A673 (cell line): ENCODE measurements around the gene ANO2. TPM values are rescaled to one million over a fixed set of nuclear protein-coding genes. Genes with fewer than 3 reads are reported as not detected.

Experiments
- BruUV-seq: library from RNA; stranded (reverse); fragments of 400-500 nt; replicated peaks from 2 replicates; lab custom pipeline; 2021; lab: Mats Ljungman, UMichigan
- CTCF ChIA-PET: fragments of 300-600 bp; sonication (Branson Sonifier 250); formaldehyde crosslinking; loops from one replicate; lab custom pipeline; 2022; ENCODE audit warnings: antibody characterized with exemption; lab: Charles Lee
- POLR2A ChIA-PET: fragments of 300-600 bp; sonication (Branson Sonifier 250); formaldehyde crosslinking; loops from one replicate; lab custom pipeline; 2022; ENCODE audit warnings: antibody characterized with exemption; ENCODE audit not compliant: low non-redundant PET; lab: Charles Lee
- DNase-seq: peaks from one replicate; pipeline ENCODE4 v3.0.0-alpha.2; 2015; ENCODE audit warnings: low spot score
- H3K27ac ChIP-seq: fragments of 200-600 bp; sonication (generic); 2 replicates; pipeline ENCODE4 v1.5.1; 2016; ENCODE audit warnings: mixed run types, low read depth, mild to moderate bottlenecking, mixed read lengths, antibody characterized with exemption, low read length; ENCODE audit not compliant: poor library complexity, severe bottlenecking
- H3K27me3 ChIP-seq: fragments of 200-600 bp; sonication (generic); replicated peaks from 2 replicates; pipeline ENCODE4 v1.6.1; 2017; ENCODE audit warnings: mixed run types, low read depth, mild to moderate bottlenecking, mixed read lengths, antibody characterized with exemption, low read length; ENCODE audit not compliant: insufficient read depth, poor library complexity
- H3K36me3 ChIP-seq: fragments of 200-600 bp; sonication (generic); 2 replicates; pipeline ENCODE4 v1.6.1; 2016; ENCODE audit warnings: mixed run types, mild to moderate bottlenecking, mixed read lengths, antibody characterized with exemption, low read length; ENCODE audit not compliant: insufficient read depth, poor library complexity, severe bottlenecking
- H3K4me1 ChIP-seq: fragments of 200-600 bp; sonication (generic); 2 replicates; pipeline ENCODE4 v1.6.1; 2017; ENCODE audit warnings: mixed run types, mild to moderate bottlenecking, mixed read lengths, antibody characterized with exemption, low read length; ENCODE audit not compliant: insufficient read depth, poor library complexity, severe bottlenecking
- H3K4me3 ChIP-seq: fragments of 200-600 bp; sonication (generic); 2 replicates; pipeline ENCODE4 v1.5.1; 2016; ENCODE audit warnings: low read depth, mixed run types, mild to moderate bottlenecking, mixed read lengths, low read length; ENCODE audit not compliant: poor library complexity, severe bottlenecking
- H3K9me3 ChIP-seq: fragments of 200-600 bp; sonication (generic); 2 replicates; pipeline ENCODE4 v1.6.1; 2016; ENCODE audit warnings: mixed run types, low read depth, mild to moderate bottlenecking, mixed read lengths, antibody characterized with exemption, low read length; ENCODE audit not compliant: poor library complexity, severe bottlenecking
- CTCF ChIP-seq: fragments of 300-800, 200-600 bp; sonication (generic); conservative IDR thresholded peaks from 2 replicates; pipeline ENCODE4 v1.5.1; 2017; ENCODE audit warnings: low read depth, mild to moderate bottlenecking, antibody characterized with exemption, low read length, moderate library complexity, mixed read lengths
- EZH2 ChIP-seq: fragments of 200-600 bp; sonication (generic); IDR thresholded peaks from 2 replicates; pipeline ENCODE4 v1.6.1; 2017; ENCODE audit warnings: borderline replicate concordance, low read depth, mild to moderate bottlenecking, mixed read lengths, antibody characterized with exemption, low read length; ENCODE audit not compliant: poor library complexity, severe bottlenecking
- intact Hi-C: fragments of 100-400 bp; cut with micrococcal nuclease; formaldehyde crosslinking; loops from one replicate; pipeline ENCODE4 v1.10.0; 2022; ENCODE audit not compliant: unreplicated experiment
- total RNA-seq: library from RNA; stranded (reverse); gene quantifications from 2 replicates; pipeline ENCODE4 v1.2.3, GENCODE V29; 2021

The ANO2 gene
- total RNA-seq, 1 experiment from 2014 or later = not detected

- intact Hi-C loops = no loop called here
These were observed 356.0 kb downstream of the ANO2 start for GRCh38 chr12:5589054-5589453.

GRCh38 chr12:5588591-5588990, 356.5 kb downstream of the ANO2 start:
- Histone ChIP-seq H3K27me3 (peaks cover 15% of the 10 kb centered on the region), H3K9me3 (no peaks in the 10 kb centered on the region), H3K27ac (no peak overlapping the region), H3K4me3 (no peak overlapping the region), H3K36me3 (no peaks in the 10 kb centered on the region), H3K4me1 (no peaks in the 10 kb centered on the region)
- no peak for TF ChIP-seq CTCF
- no peak for TF ChIP-seq EZH2
- intact Hi-C loops = no loop called here
- ChIA-PET POLR2A (no interaction called here), CTCF (no interaction called here)
- no peak for DNase-seq
- no TSS peak for BruUV-seq

More at GRCh38 chr12:5589054-5589453, 356.0 kb downstream of the ANO2 start:
- Histone ChIP-seq H3K4me1 (no peaks in the 10 kb centered on the region), H3K36me3 (no peaks in the 10 kb centered on the region), H3K4me3 (no peak overlapping the region), H3K9me3 (no peaks in the 10 kb centered on the region), H3K27ac (no peak overlapping the region), H3K27me3 (peaks cover 19% of the 10 kb centered on the region)
- POLR2A ChIA-PET = no interaction called here
- TF ChIP-seq EZH2 (no peak), CTCF (no peak)
- no TSS peak for BruUV-seq
- CTCF ChIA-PET = no interaction called here
- DNase-seq = no peak

- H3K27ac ChIP-seq = no peak overlapping the region
- no peak overlapping the region for H3K4me3 ChIP-seq
- peaks cover 12% of the 10 kb centered on the region for H3K27me3 ChIP-seq
- no TSS peak for BruUV-seq
- ChIA-PET POLR2A (no interaction called here), CTCF (no interaction called here)
- DNase-seq = no peak
- no peaks in the 10 kb centered on the region for H3K36me3 ChIP-seq
- intact Hi-C loops = no loop called here
- H3K4me1 ChIP-seq = no peaks in the 10 kb centered on the region
- TF ChIP-seq CTCF (no peak), EZH2 (no peak)
- no peaks in the 10 kb centered on the region for H3K9me3 ChIP-seq
These were observed 356.9 kb downstream of the ANO2 start for GRCh38 chr12:5588176-5588575.
